CD4-positive, alpha-beta T cell treated with Interleukin-6 at 100 ng/mL for 8 hours (primary cell): ENCODE results near the gene DUXA.
"Not testable (repeated sequence)": the region's sequence is repeated elsewhere in the genome, so short reads cannot be mapped to it uniquely, and the experiment has no call there.

Source experiments
- DNase-seq: peaks from one replicate; pipeline ENCODE4 v3.0.0-alpha.2; 2020; ENCODE audit warnings: mixed read lengths, low spot score

DUXA gene

GRCh38 chr19:57167385-57167784 lies at the start of gene DUXA:
Gene DUXA (minus strand): TSS chr19:57167485. CDS start chr19:57167443, 42 bp downstream.
- DNase-seq: no peak

- no peak for DNase-seq
These were observed 44.8 kb upstream of the DUXA start for GRCh38 chr19:57212109-57212508.

- DNase-seq: no peak
These were observed 43.1 kb upstream of the DUXA start for GRCh38 chr19:57210381-57210780.

GRCh38 chr19:57202160-57202559 lies 34.9 kb upstream of the DUXA start:
- no peak for DNase-seq

- DNase-seq: not testable (repeated sequence)
These were observed 30.6 kb upstream of the DUXA start for GRCh38 chr19:57197874-57198273.

- no peak for DNase-seq
These were observed 25.7 kb upstream of the DUXA start for GRCh38 chr19:57192993-57193392.

GRCh38 chr19:57192077-57192420 lies 24.8 kb upstream of the DUXA start:
- DNase-seq: no peak

- DNase-seq: peak; percentile 84
These were observed 24.1 kb upstream of the DUXA start, which contains the start of gene ZNF264 for GRCh38 chr19:57191141-57192076. Gene ZNF264 (plus strand): TSS chr19:57191500. CDS start chr19:57191914, 414 bp downstream.

- DNase-seq: no peak
These were observed 23.0 kb upstream of the DUXA start for GRCh38 chr19:57190301-57190700.

GRCh38 chr19:57171551-57172081 lies 4.3 kb upstream of the DUXA start:
- DNase-seq: peak; percentile 7

GRCh38 chr19:57165846-57166245 lies 1.4 kb downstream of the DUXA start:
- DNase-seq: no peak

- no peak for DNase-seq
These were observed 5.2 kb downstream of the DUXA start for GRCh38 chr19:57161985-57162539.

- DNase-seq: no peak
These were observed 14.4 kb downstream of the DUXA start for GRCh38 chr19:57152921-57153320.

GRCh38 chr19:57141699-57142098 lies 25.6 kb downstream of the DUXA start:
- no peak for DNase-seq

GRCh38 chr19:57135797-57136196 lies 31.5 kb downstream of the DUXA start:
- no peak for DNase-seq

- not testable (repeated sequence) for DNase-seq
These were observed 39.9 kb downstream of the DUXA start for GRCh38 chr19:57127403-57127802.

GRCh38 chr19:57123882-57124281 lies 43.4 kb downstream of the DUXA start:
- no peak for DNase-seq

- no peak for DNase-seq
These were observed 48.4 kb downstream of the DUXA start for GRCh38 chr19:57118848-57119247.

GRCh38 chr19:57113501-57113900 lies 53.8 kb downstream of the DUXA start:
- not testable (repeated sequence) for DNase-seq

GRCh38 chr19:57111329-57111644 lies 56.0 kb downstream of the DUXA start:
- no peak for DNase-seq

- no peak for DNase-seq
These were observed 56.5 kb downstream of the DUXA start for GRCh38 chr19:57110592-57111328.

- no peak for DNase-seq
These were observed 60.5 kb downstream of the DUXA start for GRCh38 chr19:57106722-57107235.
